Stomach (tissue), 4 donors: ENCODE results near the gene DET1.

Experiments
- CTCF ChIP-seq, 7 experiments: fragments of 450-650 bp in 4 of 7; fragments of 200-600 bp in 3 of 7; sonication (generic) in 3 of 7; IDR thresholded peaks; one replicate each; pipeline ENCODE4 v1.5.1; 2016 to 2019; ENCODE audit warnings: antibody characterized with exemption in 7 of 7, control low read depth in 2 of 7, mild to moderate bottlenecking in 1 of 7
- EP300 ChIP-seq: sonication (generic); formaldehyde crosslinking; IDR thresholded peaks from one replicate; pipeline ENCODE4 v1.6.1; 2017; ENCODE audit warnings: antibody characterized with exemption
- POLR2A ChIP-seq, 4 donors: fragments of 450-650 bp; IDR thresholded peaks; one replicate each; pipeline ENCODE4 v1.6.1; 2016; ENCODE audit warnings: antibody characterized with exemption in 4 of 4, control low read depth in 2 of 4, mild to moderate bottlenecking in 1 of 4, moderate library complexity in 1 of 4

DNA sequence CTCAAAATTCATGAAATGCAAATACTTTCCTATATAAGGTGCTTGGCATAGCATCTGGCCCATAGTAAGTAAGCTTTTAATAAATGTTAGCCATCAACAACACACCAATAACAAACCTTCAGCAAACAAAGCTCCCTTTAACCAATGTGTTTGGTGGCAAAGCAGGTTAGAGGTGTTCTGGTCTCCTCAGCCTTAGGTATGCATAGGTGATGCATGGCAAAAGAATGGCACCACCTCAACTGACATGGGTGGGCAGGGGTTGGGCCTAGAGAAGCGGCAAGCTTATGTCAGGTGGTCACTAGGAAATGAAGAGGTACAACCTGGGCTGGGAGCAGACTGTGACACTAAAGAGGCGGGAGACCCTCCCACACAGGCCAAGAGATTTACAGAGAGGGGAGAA is 40.8 kb downstream of the DET1 start:
- TF ChIP-seq CTCF (IDR thresholded peaks at IDR 0.05) (no peak), EP300 (no peak), POLR2A (IDR thresholded peaks at IDR 0.05) (no peak)
